ENCODE data around the gene GPX2. TPM values are rescaled to one million over a fixed set of nuclear protein-coding genes. Genes with fewer than 3 reads are reported as not detected.
A peak's percentile ranks its signal among the peaks of the same experiment; 100 is the strongest.

The GPX2 gene
- total RNA-seq, 6 experiments from 2014 or later, result 248 to 1,113 (median 341) TPM

DNA sequence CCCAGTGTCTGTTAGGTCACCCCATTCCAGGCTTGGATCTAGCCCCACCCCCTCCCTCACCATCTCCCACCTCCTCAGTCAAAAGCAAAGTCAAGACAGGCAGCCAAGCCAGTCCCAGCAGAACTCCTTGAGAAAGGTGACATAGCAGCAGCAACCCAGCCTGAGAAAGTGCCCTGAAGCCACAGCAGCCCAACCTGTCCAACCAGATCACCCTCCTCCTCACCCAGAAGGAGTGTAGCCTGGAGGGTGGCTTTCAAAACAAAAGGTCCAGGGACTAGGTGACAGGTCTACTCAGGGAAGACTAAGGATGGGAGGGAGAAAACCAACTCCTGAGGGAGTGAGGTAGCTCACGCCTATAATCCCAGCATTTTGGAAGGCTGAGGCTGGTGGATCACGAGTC is 24.4 kb upstream of the GPX2 start:
- Histone ChIP-seq H3K9me3 (no peaks in the 10 kb centered on the region), H3K4me1 (peaks cover 0 to 7% (median 0%) of the 10 kb centered on the region in 4 donors), H3K27me3 (no peaks in the 10 kb centered on the region), H3K27ac (no peak overlapping the region), H3K36me3 (no peaks in the 10 kb centered on the region), H3K4me3 (no peak overlapping the region)
- no peak for DNase-seq
- intact Hi-C loops (cut with DNase I), result no loop called here
- no peak for ATAC-seq
- no CpG with 5 or more reads among the region's 2 CpGs for WGBS (ENCODE audit: insufficient coverage, low coverage, low lambda C conversion rate, missing lambda C conversion rate)
- no peak for TF ChIP-seq POLR2A (IDR thresholded peaks at IDR 0.05)
- TF ChIP-seq, protein P1, sequence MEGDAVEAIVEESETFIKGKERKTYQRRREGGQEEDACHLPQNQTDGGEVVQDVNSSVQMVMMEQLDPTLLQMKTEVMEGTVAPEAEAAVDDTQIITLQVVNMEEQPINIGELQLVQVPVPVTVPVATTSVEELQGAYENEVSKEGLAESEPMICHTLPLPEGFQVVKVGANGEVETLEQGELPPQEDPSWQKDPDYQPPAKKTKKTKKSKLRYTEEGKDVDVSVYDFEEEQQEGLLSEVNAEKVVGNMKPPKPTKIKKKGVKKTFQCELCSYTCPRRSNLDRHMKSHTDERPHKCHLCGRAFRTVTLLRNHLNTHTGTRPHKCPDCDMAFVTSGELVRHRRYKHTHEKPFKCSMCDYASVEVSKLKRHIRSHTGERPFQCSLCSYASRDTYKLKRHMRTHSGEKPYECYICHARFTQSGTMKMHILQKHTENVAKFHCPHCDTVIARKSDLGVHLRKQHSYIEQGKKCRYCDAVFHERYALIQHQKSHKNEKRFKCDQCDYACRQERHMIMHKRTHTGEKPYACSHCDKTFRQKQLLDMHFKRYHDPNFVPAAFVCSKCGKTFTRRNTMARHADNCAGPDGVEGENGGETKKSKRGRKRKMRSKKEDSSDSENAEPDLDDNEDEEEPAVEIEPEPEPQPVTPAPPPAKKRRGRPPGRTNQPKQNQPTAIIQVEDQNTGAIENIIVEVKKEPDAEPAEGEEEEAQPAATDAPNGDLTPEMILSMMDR (IDR thresholded peaks at IDR 0.05), result no peak

DNA sequence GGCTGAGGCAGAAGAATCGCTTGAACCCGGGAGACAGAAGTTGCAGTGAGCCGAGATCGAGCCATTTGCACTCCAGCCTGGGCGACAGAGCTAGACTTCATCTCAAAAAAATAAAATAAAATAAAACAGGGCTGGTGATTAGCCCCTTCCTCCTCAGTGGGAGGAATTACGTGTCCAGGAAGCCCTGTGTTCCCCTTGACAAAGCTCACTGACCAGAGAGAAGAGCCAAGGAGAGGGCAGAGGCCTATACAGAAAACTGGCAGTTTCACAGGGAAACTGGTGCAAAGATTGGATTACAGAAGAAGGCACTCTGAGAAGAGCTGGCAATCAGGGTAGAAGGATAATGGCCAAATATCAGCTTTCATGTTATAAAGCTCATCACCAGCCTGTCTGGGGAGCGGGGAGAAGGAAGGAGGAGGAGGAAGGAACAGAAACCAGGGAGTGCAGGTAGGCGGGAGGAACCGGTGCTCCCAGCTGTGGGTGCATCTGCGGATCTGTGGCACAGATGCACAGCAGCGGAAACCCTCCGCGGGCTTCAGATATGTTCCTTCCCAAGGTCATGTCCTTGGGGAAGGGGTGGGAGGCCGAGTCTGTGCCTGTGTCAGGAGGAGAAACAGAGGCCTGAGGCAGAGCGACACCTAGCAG is 22.9 kb upstream of the GPX2 start:
- H3K36me3 ChIP-seq, result no peaks in the 10 kb centered on the region
- H3K4me3 ChIP-seq, result no peak overlapping the region
- peaks cover 0 to 7% (median 0%) of the 10 kb centered on the region in 4 donors for H3K4me1 ChIP-seq
- DNase-seq, result no peak
- no peaks in the 10 kb centered on the region for H3K27me3 ChIP-seq
- no peak for TF ChIP-seq POLR2A (IDR thresholded peaks at IDR 0.05)
- intact Hi-C loops (cut with DNase I), result no loop called here
- no peak overlapping the region for H3K27ac ChIP-seq
- 95% methylated on average over 4 of the region's 15 CpGs for WGBS (ENCODE audit: insufficient coverage, low coverage, low lambda C conversion rate, missing lambda C conversion rate)
- H3K9me3 ChIP-seq, result no peaks in the 10 kb centered on the region
- no peak for ATAC-seq

DNA sequence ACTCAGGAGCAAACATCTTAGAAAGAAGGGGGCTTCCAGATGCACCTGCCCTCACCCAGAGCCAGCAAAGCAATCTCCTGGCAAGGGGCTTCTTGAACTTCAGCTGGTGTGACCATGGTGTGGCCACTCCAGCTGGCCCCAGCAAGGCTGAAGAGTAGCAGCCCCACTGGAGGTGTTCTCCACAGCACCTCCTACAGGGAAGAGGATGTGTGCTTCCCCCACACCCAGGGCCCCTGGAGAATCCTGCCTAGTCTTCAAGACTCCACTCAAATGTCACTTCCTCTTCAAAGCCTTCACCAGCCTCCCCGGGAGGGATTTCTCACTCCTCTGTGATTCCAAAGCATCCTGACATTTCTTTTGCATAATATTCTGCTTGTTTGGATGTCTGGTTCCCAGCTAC is 21.1 kb upstream of the GPX2 start:
- Histone ChIP-seq H3K4me1 (peaks cover 0 to 9% (median 0%) of the 10 kb centered on the region in 4 donors), H3K27me3 (no peaks in the 10 kb centered on the region), H3K9me3 (no peaks in the 10 kb centered on the region), H3K36me3 (no peaks in the 10 kb centered on the region), H3K27ac (no peak overlapping the region), H3K4me3 (no peak overlapping the region)
- intact Hi-C loops (cut with DNase I), result no loop called here
- DNase-seq (no peak), ATAC-seq (no peak)
- WGBS (ENCODE audit: insufficient coverage, low coverage, low lambda C conversion rate, missing lambda C conversion rate), result 30% methylated on average over 1 of the region's 1 CpG
- TF ChIP-seq POLR2A (IDR thresholded peaks at IDR 0.05), result no peak
- TF ChIP-seq, protein P1 (IDR thresholded peaks at IDR 0.05), result no peak

DNA sequence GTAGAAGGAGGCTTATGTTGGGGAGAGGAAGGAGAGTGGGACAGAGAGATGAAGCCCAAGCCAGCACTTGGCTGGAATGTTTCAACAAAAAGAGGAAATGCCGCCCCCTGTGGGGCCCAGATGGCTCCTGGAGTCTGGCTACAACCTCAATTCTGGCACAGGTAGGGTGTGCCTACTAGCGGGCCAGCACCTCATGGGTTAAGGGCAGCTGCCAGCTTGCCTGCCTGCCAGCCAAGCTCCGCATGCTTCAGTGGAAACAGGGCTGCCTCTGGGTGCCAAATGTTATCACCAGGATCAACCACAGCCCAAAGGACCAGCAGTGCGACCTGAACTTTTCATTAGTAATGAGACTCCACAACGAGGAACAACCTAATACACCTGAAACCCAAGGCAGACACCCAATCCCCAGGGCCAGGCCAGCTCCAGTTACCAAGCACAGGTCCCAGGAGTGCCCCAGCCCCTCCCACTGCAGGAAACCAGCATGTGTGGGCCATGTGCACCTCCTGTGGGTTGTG is 18.3 kb upstream of the GPX2 start:
- ATAC-seq (peak; percentile 75 to 84 (median 82)), DNase-seq (peak in 1 of 3 donors; percentile 66)
- H3K27me3 ChIP-seq, result no peaks in the 10 kb centered on the region
- TF ChIP-seq POLR2A (IDR thresholded peaks at IDR 0.05), result no peak
- TF ChIP-seq, protein P1 (IDR thresholded peaks at IDR 0.05), result no peak
- H3K4me3 ChIP-seq, result no peak overlapping the region
- H3K9me3 ChIP-seq, result no peaks in the 10 kb centered on the region
- 64% methylated on average over 2 of the region's 5 CpGs for WGBS (ENCODE audit: insufficient coverage, low coverage, low lambda C conversion rate, missing lambda C conversion rate)
- no peaks in the 10 kb centered on the region for H3K36me3 ChIP-seq
- intact Hi-C loops (cut with DNase I), result no loop called here
- no peak overlapping the region for H3K27ac ChIP-seq
- peaks cover 0 to 9% (median 0%) of the 10 kb centered on the region in 4 donors for H3K4me1 ChIP-seq

DNA sequence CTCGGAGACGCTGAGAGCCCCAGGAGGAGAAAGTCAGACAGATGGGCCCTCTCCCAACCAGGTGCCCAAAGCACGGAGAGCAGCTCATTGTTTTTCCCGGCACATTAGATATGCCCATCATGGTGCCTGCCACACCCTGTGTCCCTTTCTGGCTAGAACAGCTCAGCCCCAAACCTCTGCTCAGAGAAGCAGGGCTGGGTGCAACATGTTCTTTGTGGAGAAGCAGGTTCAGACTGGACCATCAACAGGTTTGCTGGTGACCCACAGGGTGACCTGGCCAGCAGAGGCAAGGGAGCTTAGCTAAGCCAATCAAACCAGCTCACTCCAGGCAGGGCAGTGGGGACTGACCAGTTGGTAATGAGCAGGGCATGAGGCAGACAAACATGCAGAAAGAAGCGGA is 16.2 kb upstream of the GPX2 start:
- no peak for TF ChIP-seq POLR2A (IDR thresholded peaks at IDR 0.05)
- TF ChIP-seq, protein P1 (IDR thresholded peaks at IDR 0.05), result no peak
- no peak overlapping the region for H3K27ac ChIP-seq

More for the DNA sequence above, 16.2 kb upstream of the GPX2 start:
- Histone ChIP-seq H3K27me3 (no peaks in the 10 kb centered on the region), H3K4me1 (peaks cover 0 to 9% (median 0%) of the 10 kb centered on the region in 4 donors), H3K4me3 (no peak overlapping the region), H3K36me3 (no peaks in the 10 kb centered on the region), H3K9me3 (no peaks in the 10 kb centered on the region)
- WGBS (ENCODE audit: insufficient coverage, low coverage, low lambda C conversion rate, missing lambda C conversion rate), result 47% methylated on average over 2 of the region's 5 CpGs
- DNase-seq, result no peak
- ATAC-seq, result no peak
- intact Hi-C loops (cut with DNase I), result no loop called here

Measured in right lobe of liver (tissue), 6 donors.